ENCODE data around the gene SUPT4H1. TPM values are rescaled to one million over a fixed set of nuclear protein-coding genes. Genes with fewer than 3 reads are reported as not detected.

SUPT4H1 gene
- total and polyA plus RNA-seq, 3 donors from 2014 or later: 59.3 to 98.5 (median 64.4) TPM

DNA sequence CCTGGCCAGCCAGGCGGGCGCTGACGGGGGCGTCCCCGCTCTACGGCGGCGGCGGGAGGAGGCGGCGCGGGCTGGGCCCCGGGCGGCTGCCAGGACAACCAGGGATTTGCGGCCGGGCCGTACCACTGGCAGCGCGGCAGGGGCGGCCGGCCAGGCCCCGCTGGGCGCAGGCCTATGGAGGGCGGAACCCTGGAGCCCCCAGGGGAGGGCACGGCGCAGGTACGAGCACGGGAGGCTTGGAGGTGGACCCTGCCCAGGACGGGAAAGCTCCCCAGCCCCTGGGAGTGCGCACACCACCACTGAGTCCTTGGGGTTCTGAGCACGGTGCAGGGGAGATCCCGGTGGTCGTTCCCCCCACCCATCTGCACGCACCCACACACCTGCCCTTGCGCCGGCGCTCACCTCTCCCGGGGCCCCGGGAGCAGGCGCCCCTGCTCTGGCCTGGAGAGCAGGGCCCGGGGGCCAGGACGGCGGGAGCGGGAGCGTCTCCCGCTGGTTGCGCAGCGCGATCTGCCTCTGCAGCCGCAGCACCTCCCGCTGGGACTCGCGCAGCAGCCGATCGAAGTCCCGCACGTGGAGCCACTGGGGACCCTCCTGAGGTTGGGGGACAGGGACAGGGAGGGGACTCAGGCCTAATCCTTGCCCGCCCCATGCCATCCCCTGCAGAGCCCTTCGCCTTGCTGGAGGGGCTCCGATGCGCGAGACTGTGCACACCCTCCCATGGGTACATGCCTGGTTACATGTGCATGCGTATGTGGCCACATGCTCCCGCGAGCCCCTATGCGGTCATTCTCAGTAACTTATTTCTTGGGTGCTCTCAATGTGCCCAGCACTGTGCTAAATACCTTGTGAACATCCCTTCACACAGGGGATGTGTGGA is 27.4 kb downstream of the SUPT4H1 start:
- Histone ChIP-seq H3K9me3 (no peaks in the 10 kb centered on the region), H3K4me1 (peaks cover 8% of the 10 kb centered on the region), H3K36me3 (ENCODE audit: low read depth, missing control alignments) (no peaks in the 10 kb centered on the region), H3K4me3 (peak overlapping the region; percentile 46 to 65), H3K27ac (no peak overlapping the region), H3K27me3 (no peaks in the 10 kb centered on the region)
- TF ChIP-seq POLR2A (IDR thresholded peaks at IDR 0.05): no peak
- TF ChIP-seq, protein P1, sequence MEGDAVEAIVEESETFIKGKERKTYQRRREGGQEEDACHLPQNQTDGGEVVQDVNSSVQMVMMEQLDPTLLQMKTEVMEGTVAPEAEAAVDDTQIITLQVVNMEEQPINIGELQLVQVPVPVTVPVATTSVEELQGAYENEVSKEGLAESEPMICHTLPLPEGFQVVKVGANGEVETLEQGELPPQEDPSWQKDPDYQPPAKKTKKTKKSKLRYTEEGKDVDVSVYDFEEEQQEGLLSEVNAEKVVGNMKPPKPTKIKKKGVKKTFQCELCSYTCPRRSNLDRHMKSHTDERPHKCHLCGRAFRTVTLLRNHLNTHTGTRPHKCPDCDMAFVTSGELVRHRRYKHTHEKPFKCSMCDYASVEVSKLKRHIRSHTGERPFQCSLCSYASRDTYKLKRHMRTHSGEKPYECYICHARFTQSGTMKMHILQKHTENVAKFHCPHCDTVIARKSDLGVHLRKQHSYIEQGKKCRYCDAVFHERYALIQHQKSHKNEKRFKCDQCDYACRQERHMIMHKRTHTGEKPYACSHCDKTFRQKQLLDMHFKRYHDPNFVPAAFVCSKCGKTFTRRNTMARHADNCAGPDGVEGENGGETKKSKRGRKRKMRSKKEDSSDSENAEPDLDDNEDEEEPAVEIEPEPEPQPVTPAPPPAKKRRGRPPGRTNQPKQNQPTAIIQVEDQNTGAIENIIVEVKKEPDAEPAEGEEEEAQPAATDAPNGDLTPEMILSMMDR (IDR thresholded peaks at IDR 0.05): no peak
- 5 to 11% methylated on average over 8 to 58 of the region's 66 CpGs for WGBS, 2 donors
- intact Hi-C loops (cut with DNase I; ENCODE audit: low total_unique reads): no loop called here
- DNase-seq: no peak

DNA sequence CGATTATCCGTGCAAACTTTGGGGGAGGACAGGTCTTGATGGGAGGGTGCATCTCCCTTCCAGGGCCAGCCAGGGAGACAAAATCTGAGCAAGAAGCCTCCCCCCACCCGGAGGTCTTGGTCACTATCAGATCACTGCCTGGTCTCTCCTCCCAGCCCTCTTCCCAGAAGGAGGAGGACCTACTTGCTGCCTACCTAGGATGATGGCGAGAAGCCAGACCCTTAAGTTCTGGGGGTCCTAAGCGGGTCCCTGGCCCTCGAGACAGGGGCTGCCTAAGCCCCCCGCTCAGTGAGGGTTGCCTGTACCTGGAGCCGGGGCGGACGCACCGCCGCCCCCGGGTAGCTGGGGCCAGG is 28.0 kb downstream of the SUPT4H1 start:
- no peak overlapping the region for H3K27ac ChIP-seq
- H3K27me3 ChIP-seq: no peaks in the 10 kb centered on the region
- no peaks in the 10 kb centered on the region for H3K9me3 ChIP-seq
- TF ChIP-seq, protein P1 (IDR thresholded peaks at IDR 0.05): no peak
- no peak for TF ChIP-seq POLR2A (IDR thresholded peaks at IDR 0.05)
- 0 to 6% methylated on average over 1 to 12 of the region's 13 CpGs for WGBS, 2 donors
- intact Hi-C loops (cut with DNase I; ENCODE audit: low total_unique reads): no loop called here
- DNase-seq: no peak
- peak overlapping the region; percentile 46 to 65 for H3K4me3 ChIP-seq
- H3K36me3 ChIP-seq (ENCODE audit: low read depth, missing control alignments): no peaks in the 10 kb centered on the region
- H3K4me1 ChIP-seq: peaks cover 8% of the 10 kb centered on the region

DNA sequence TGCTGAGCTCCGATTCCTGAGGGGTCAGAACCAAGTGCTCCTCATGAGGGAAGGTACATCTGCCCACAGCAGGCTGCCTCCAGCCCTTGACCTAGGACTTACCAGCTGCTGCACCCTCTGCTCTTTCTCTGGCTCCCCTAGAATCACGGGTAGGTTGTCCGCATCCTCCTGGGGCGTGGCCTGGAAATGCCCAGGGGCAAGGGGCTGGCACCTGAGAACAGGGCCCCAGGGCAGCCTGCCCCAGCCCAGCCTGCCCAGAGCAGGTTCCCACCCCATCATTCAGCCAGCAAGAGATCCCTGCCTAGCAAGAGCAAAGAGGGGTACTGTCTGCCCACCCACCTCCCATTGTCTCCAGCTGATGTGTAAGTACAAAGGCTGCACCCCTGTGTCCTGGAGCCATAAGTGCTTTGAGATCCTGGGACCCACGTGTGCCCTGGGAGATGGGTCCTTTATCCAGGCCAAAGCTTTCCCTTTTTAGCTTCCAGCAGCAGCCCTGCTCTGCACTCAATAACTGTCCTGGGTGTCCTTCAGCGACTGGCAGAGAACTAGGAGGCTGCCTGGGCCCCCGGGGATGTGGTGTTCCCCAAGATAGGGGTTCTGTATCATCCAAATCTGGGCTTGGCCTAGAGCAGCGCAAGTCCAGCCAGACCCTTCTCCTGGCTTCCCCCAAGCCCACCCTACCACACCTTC is 28.5 kb downstream of the SUPT4H1 start:
- TF ChIP-seq, protein P1 (IDR thresholded peaks at IDR 0.05): no peak
- TF ChIP-seq POLR2A (IDR thresholded peaks at IDR 0.05): no peak
- Histone ChIP-seq H3K27ac (no peak overlapping the region), H3K4me1 (peaks cover 8% of the 10 kb centered on the region), H3K4me3 (peak overlapping the region in 1 of 2 donors; percentile 65), H3K36me3 (ENCODE audit: low read depth, missing control alignments) (no peaks in the 10 kb centered on the region), H3K27me3 (no peaks in the 10 kb centered on the region), H3K9me3 (no peaks in the 10 kb centered on the region)
- no peak for DNase-seq
- 57 to 58% methylated on average over 8 of the region's 8 CpGs for WGBS, 2 donors
- intact Hi-C loops (cut with DNase I; ENCODE audit: low total_unique reads): no loop called here

DNA sequence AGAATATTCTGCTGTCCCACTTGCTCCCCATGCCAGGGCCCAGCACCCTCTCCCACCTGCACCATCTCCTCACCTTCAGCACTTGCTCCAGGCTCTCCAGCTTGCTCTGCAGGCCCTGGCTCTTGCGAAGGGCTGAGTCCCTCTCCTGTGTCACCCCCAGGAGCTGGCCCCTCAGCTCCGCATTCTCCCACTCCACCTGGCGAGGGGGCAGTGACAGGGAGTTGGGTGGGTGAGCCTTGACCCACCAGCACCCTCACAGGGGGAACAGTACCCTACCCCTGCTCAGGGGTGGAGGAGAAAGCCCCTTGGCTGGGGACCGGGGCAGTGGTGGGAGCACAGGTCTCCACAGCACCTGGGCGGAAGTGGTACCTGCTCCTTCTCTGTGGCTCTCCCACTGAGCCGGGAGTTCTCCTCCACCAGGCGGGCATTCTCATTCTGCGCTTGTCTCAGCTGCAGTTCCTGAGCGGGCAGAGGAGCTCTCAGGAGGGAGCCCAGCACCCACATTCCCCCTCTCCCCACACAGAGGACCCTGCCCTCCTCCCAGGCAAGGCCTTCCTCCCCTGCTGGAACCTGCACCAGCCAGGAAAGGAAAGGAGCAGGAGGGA is 29.3 kb downstream of the SUPT4H1 start:
- 91% methylated on average over 5 to 9 of the region's 9 CpGs for WGBS, 2 donors
- Histone ChIP-seq H3K36me3 (ENCODE audit: low read depth, missing control alignments) (no peaks in the 10 kb centered on the region), H3K4me1 (peaks cover 8% of the 10 kb centered on the region), H3K9me3 (no peaks in the 10 kb centered on the region), H3K27me3 (no peaks in the 10 kb centered on the region), H3K27ac (no peak overlapping the region), H3K4me3 (no peak overlapping the region)
- DNase-seq: no peak
- no peak for TF ChIP-seq POLR2A (IDR thresholded peaks at IDR 0.05)
- TF ChIP-seq, protein P1 (IDR thresholded peaks at IDR 0.05): no peak
- intact Hi-C loops (cut with DNase I; ENCODE audit: low total_unique reads): no loop called here

Measured in testis (tissue), 3 donors.